ENCODE measurements around the gene PDGFD.

DNA sequence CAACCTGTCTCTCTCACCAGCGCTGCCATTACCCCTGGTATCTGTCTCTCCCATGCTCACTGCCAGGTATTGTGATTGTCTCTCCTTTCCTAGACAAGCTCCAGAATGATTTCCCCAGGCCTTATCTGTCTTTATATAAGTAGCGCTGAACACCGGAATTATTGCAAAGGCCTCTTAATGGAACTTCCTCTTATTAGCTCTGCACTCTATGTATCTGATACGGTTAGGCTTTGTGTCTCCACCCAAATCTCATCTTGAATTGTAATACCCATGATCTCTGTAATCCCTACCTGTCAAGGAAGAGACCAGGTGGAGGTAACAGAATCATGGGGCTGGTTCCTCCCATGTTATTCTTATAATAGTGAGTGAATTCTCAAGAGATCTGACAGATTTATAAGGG is 88.2 kb downstream of the PDGFD start:
- TF ChIP-seq, protein P1, sequence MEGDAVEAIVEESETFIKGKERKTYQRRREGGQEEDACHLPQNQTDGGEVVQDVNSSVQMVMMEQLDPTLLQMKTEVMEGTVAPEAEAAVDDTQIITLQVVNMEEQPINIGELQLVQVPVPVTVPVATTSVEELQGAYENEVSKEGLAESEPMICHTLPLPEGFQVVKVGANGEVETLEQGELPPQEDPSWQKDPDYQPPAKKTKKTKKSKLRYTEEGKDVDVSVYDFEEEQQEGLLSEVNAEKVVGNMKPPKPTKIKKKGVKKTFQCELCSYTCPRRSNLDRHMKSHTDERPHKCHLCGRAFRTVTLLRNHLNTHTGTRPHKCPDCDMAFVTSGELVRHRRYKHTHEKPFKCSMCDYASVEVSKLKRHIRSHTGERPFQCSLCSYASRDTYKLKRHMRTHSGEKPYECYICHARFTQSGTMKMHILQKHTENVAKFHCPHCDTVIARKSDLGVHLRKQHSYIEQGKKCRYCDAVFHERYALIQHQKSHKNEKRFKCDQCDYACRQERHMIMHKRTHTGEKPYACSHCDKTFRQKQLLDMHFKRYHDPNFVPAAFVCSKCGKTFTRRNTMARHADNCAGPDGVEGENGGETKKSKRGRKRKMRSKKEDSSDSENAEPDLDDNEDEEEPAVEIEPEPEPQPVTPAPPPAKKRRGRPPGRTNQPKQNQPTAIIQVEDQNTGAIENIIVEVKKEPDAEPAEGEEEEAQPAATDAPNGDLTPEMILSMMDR (IDR thresholded peaks at IDR 0.05; ENCODE audit: poor library complexity, severe bottlenecking) = no peak
- TF ChIP-seq EZH2 (IDR thresholded peaks at IDR 0.05; ENCODE audit: borderline replicate concordance, insufficient read depth, low read length, poor library complexity, severe bottlenecking) (no peak), EP300 (conservative IDR thresholded peaks at IDR 0.05; ENCODE audit: poor library complexity, severe bottlenecking) (no peak), POLR2AphosphoS5 (IDR thresholded peaks at IDR 0.05) (no peak), TAF1 (IDR thresholded peaks at IDR 0.05; ENCODE audit: low read depth) (no peak), MXI1 (conservative IDR thresholded peaks at IDR 0.05; ENCODE audit: poor library complexity, severe bottlenecking) (no peak), RAD21 (conservative IDR thresholded peaks at IDR 0.05) (no peak), SMC3 (conservative IDR thresholded peaks at IDR 0.05; ENCODE audit: poor library complexity) (no peak)
- TF ChIP-seq, protein P2, sequence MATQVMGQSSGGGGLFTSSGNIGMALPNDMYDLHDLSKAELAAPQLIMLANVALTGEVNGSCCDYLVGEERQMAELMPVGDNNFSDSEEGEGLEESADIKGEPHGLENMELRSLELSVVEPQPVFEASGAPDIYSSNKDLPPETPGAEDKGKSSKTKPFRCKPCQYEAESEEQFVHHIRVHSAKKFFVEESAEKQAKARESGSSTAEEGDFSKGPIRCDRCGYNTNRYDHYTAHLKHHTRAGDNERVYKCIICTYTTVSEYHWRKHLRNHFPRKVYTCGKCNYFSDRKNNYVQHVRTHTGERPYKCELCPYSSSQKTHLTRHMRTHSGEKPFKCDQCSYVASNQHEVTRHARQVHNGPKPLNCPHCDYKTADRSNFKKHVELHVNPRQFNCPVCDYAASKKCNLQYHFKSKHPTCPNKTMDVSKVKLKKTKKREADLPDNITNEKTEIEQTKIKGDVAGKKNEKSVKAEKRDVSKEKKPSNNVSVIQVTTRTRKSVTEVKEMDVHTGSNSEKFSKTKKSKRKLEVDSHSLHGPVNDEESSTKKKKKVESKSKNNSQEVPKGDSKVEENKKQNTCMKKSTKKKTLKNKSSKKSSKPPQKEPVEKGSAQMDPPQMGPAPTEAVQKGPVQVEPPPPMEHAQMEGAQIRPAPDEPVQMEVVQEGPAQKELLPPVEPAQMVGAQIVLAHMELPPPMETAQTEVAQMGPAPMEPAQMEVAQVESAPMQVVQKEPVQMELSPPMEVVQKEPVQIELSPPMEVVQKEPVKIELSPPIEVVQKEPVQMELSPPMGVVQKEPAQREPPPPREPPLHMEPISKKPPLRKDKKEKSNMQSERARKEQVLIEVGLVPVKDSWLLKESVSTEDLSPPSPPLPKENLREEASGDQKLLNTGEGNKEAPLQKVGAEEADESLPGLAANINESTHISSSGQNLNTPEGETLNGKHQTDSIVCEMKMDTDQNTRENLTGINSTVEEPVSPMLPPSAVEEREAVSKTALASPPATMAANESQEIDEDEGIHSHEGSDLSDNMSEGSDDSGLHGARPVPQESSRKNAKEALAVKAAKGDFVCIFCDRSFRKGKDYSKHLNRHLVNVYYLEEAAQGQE (IDR thresholded peaks at IDR 0.05; ENCODE audit: borderline replicate concordance) = no peak

Data from neural cell (in vitro differentiated cells).